ENCODE measurements around the gene HSD11B2. TPM values are rescaled to one million over a fixed set of nuclear protein-coding genes. Genes with fewer than 3 reads are reported as not detected.

Gene HSD11B2
- total RNA-seq, 1 experiment from 2014 or later = not detected

- H3K27me3 ChIP-seq (replicated peaks) = no peaks in the 10 kb centered on the region
- no peaks in the 10 kb centered on the region for H3K36me3 ChIP-seq
- DNase-seq (ENCODE audit: low read depth in 1 of 2, low spot score in 2 of 2) = peak; percentile 57 to 92
- peak within 1 kb of the TSS; percentile 23 for H3K4me3 ChIP-seq
- H3K9me3 ChIP-seq (replicated peaks) = no peaks in the 10 kb centered on the region
- H3K4me1 ChIP-seq (replicated peaks) = peaks cover 25% of the 10 kb centered on the region
- no peak within 1 kb of the TSS for H3K27ac ChIP-seq
These were observed 37.7 kb upstream of the HSD11B2 start, which contains the start of gene TPPP3 for GRCh38 chr16:67393111-67393787. TPPP3 (minus strand) TSS chr16:67393498; CDS start chr16:67391111, 2,387 bp downstream.

GRCh38 chr16:67393788-67394154, 37.1 kb upstream of the HSD11B2 start:
- no peaks in the 10 kb centered on the region for H3K9me3 ChIP-seq (replicated peaks)
- no peak overlapping the region for H3K27ac ChIP-seq
- peaks cover 25% of the 10 kb centered on the region for H3K4me1 ChIP-seq (replicated peaks)
- H3K4me3 ChIP-seq = peak overlapping the region; percentile 23
- no peaks in the 10 kb centered on the region for H3K27me3 ChIP-seq (replicated peaks)
- no peaks in the 10 kb centered on the region for H3K36me3 ChIP-seq
- DNase-seq (ENCODE audit: low read depth in 1 of 2, low spot score in 2 of 2) = no peak

DNA sequence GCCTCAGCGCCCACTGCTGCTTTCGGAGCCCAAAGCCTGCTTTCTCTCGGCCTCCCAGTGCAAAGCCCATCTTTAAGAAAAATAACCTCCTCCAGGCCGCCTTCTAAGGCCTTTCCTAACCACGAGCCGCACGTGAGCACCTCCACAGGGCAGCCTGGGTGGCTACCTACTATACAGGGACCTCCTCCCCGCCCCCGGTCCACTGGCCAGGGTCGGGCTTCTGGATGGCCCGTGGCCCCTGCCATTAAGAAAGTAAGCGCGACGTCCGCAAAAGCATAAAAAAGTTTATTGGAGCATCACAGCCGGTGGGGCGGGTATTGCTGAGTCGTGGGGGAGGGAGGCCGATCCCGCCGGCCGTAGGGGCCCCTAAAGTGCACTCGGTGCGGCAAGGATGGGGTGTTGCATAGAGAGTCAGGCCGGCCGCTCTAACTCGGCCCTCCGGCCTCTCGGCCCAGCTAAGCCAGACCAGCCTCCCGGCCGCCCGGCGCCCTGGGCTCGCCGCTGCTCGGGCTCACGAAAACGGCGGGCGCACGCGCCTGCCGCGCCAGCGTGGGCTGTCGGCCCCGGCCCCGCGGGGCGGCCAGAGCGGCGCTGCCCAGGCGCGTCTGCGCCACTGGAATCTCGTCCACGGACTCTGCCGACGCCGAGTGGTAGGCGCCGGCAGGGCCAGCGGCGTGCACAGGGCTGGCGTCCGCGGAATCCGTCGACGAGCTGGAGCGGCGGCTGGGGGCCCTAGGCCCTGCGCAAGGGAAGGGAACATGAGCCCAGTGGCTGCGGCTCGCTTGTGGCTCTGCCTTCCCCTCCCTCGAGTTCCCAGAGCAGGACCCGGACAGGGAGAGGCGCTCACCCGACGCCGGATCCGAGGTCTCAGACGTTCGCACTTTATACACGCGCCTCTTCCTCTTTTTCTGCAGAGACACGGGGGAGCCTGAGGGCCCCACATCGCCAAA, 36.5 kb upstream of the HSD11B2 start:
- H3K4me3 ChIP-seq = no peak overlapping the region
- H3K4me1 ChIP-seq (replicated peaks) = peaks cover 28% of the 10 kb centered on the region
- no peaks in the 10 kb centered on the region for H3K27me3 ChIP-seq (replicated peaks)
- no peaks in the 10 kb centered on the region for H3K36me3 ChIP-seq
- H3K27ac ChIP-seq = no peak overlapping the region
- H3K9me3 ChIP-seq (replicated peaks) = peaks cover 5% of the 10 kb centered on the region
- DNase-seq (ENCODE audit: low read depth in 1 of 2, low spot score in 2 of 2) = peak in 1 of 2 experiments; percentile 39

- H3K9me3 ChIP-seq (replicated peaks) = peaks cover 5% of the 10 kb centered on the region
- H3K36me3 ChIP-seq = no peaks in the 10 kb centered on the region
- H3K27ac ChIP-seq = no peak overlapping the region
- DNase-seq (ENCODE audit: low read depth in 1 of 2, low spot score in 2 of 2) = no peak
- H3K4me1 ChIP-seq (replicated peaks) = peaks cover 30% of the 10 kb centered on the region
- no peak overlapping the region for H3K4me3 ChIP-seq
- H3K27me3 ChIP-seq (replicated peaks) = no peaks in the 10 kb centered on the region
These were observed 35.8 kb upstream of the HSD11B2 start for GRCh38 chr16:67395105-67395457.

DNA sequence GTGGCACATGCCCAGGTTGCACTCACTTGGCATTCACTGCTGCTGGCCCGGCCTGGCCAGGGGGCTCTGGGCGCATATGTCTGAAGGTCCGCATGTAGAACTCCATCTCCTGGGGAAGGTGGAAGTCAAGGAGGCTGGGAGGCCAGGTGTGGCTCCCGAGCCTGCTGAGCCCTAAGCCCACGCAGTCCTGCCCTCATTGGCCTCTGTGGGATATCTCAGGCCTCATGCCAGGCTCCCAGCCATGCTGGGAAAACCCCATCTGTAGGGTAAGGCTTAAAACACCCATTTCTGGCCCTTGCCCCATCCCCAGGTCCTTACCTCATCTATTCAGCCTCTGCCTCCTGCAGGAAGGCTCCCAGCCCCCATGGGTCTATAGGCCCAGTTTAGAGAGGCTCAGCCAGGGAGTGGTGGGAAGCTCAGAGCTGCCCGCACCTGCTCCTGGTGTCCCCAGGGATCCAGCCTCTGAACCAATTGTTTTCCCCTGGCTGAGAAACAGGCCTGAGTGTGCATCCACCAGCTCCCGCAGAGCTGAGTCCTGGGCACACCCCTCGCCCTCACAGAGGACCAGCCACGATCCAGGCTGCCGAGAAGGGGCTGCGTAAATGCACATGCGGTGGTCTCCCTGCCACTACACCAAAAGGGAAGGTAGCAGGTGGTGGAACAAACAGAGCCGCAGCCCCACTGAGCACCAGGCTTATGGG, 35.3 kb upstream of the HSD11B2 start:
- Histone ChIP-seq H3K4me1 (replicated peaks) (peaks cover 30% of the 10 kb centered on the region), H3K36me3 (no peaks in the 10 kb centered on the region), H3K4me3 (no peak overlapping the region), H3K27me3 (replicated peaks) (no peaks in the 10 kb centered on the region), H3K9me3 (replicated peaks) (peaks cover 5% of the 10 kb centered on the region), H3K27ac (no peak overlapping the region)
- no peak for DNase-seq (ENCODE audit: low read depth in 1 of 2, low spot score in 2 of 2)

DNA sequence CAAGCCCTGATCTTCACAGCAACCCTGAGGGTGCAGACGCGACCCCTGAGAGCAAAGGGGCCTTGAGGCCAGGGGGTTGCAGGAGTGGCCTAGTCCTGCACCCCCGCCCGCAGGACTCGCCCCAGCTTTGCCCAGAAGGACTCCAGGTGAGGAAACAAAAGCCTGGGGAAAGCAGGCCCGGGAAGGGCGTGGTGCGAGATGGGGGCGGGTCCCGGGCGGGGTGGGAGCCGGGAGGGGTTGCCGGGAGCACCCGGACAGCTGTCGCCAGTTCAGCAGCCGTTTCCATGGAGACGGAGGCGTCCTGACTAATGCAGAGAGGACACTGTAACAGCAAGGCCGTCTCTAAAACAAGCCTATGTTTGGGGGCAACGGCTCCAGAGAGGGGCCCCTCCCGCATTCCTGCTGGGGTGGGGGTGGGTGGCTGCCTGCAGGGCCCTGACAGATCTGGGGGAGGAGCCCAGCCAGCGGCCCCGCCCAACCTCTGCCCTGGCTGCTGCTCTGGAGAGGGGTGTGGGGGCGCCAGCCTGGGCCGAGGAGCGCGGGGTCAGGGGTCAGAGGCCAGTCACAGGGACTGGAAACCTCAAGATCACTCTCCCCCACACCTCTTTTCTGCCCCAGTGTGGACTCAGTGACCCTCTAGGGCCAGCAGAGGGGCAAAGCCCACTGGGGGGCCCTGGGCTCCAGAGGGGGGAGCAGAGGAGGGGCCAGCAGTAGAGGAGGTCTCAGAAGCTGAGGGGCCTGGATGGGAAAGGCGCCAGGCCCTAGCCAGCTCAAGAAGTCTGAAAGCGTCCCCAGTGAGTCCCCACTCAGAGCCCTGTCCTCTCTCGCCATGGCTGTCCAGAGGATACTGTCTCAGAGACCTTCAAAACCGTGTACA, 34.5 kb upstream of the HSD11B2 start:
- Histone ChIP-seq H3K4me3 (no peak overlapping the region), H3K27ac (no peak overlapping the region), H3K27me3 (replicated peaks) (no peaks in the 10 kb centered on the region), H3K4me1 (replicated peaks) (peaks cover 30% of the 10 kb centered on the region), H3K36me3 (no peaks in the 10 kb centered on the region), H3K9me3 (replicated peaks) (peaks cover 5% of the 10 kb centered on the region)
- peak; percentile 52 to 90 for DNase-seq (ENCODE audit: low read depth in 1 of 2, low spot score in 2 of 2)

- Histone ChIP-seq H3K36me3 (no peaks in the 10 kb centered on the region), H3K4me1 (replicated peaks) (peaks cover 30% of the 10 kb centered on the region), H3K27me3 (replicated peaks) (no peaks in the 10 kb centered on the region), H3K27ac (no peak overlapping the region), H3K4me3 (no peak overlapping the region), H3K9me3 (replicated peaks) (peaks cover 5% of the 10 kb centered on the region)
- no peak for DNase-seq (ENCODE audit: low read depth in 1 of 2, low spot score in 2 of 2)
These were observed 33.7 kb upstream of the HSD11B2 start for GRCh38 chr16:67397036-67397801.

DNA sequence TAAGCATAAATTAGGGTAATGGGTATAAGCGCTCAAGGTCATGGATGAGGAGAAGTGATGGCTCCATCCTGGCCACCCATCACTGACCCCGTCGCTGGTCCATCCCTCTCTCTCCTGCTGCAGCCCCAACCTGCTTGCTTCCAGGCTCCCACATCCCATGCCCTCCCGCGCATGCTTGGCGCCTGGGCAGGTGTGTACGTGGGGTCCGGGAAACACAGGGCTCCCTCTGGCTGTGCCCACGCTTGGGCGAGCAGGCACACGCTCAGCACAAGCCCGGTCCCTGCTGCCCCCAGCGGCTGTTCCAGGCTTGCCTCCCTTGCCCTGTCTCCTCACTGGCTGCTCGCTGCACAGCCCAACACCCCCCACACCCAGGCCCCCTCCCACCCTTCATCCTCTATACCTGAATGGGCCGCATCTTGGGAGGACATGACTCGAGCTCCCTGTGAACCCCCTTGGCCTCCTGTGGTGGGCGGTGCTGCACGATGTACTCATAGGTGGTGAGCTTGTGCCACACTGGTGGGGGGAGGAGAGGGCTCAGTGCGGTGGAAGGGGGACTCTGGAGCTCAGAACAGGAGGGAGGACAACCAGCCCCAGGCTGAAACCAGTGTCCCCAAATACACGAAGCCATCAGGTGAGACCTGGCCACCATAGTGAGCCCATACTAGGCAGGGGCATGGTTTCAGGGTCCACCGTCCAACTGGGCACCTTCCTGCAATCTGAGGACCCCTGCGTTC, 32.9 kb upstream of the HSD11B2 start:
- peaks cover 5% of the 10 kb centered on the region for H3K9me3 ChIP-seq (replicated peaks)

DNA sequence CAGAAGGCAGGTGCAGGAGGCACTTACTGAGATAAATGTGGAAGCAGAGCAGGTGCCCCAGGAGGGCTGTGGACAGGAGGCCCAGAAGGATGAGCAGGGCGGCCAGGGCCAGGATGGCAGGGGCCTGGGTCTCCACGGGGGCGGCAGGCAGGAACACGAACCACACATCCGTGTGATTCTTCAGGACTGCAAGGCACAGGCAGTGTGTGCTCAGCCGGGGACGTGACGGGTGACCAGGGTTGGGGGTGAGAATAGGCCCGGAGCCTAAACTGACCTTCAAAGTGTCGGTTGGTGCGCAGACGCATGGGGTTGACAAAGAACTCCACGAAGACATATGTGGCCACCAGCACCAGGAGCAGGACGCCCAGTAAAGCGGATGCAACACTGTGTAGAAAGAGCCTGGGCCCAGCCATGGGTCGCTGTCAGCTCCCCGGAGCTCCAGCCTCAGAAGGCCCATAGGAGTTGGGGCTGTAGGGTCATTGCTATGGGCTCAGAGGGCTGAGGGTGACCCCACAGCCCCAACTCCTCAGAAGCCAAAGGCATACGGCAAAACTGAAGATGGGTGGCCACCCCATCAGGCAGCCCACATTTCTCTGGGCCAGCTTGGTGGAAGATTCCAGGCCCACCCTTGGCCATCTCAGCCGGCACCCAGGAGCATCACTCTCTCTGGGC, 32.2 kb upstream of the HSD11B2 start:
- H3K27me3 ChIP-seq (replicated peaks) = no peaks in the 10 kb centered on the region
- H3K4me3 ChIP-seq = no peak overlapping the region
- H3K9me3 ChIP-seq (replicated peaks) = peaks cover 5% of the 10 kb centered on the region
- H3K4me1 ChIP-seq (replicated peaks) = peaks cover 22% of the 10 kb centered on the region
- no peaks in the 10 kb centered on the region for H3K36me3 ChIP-seq
- H3K27ac ChIP-seq = no peak overlapping the region
- DNase-seq (ENCODE audit: low read depth in 1 of 2, low spot score in 2 of 2) = no peak

More for the DNA sequence above, 32.9 kb upstream of the HSD11B2 start:
- Histone ChIP-seq H3K4me1 (replicated peaks) (peaks cover 27% of the 10 kb centered on the region), H3K36me3 (no peaks in the 10 kb centered on the region), H3K27ac (no peak overlapping the region), H3K27me3 (replicated peaks) (no peaks in the 10 kb centered on the region), H3K4me3 (no peak overlapping the region)
- DNase-seq (ENCODE audit: low read depth in 1 of 2, low spot score in 2 of 2) = no peak

GRCh38 chr16:67399218-67399733, 31.6 kb upstream of the HSD11B2 start:
- H3K9me3 ChIP-seq (replicated peaks) = peaks cover 5% of the 10 kb centered on the region
- H3K27ac ChIP-seq = no peak overlapping the region
- H3K27me3 ChIP-seq (replicated peaks) = no peaks in the 10 kb centered on the region
- H3K36me3 ChIP-seq = no peaks in the 10 kb centered on the region
- peaks cover 18% of the 10 kb centered on the region for H3K4me1 ChIP-seq (replicated peaks)
- H3K4me3 ChIP-seq = no peak overlapping the region
- peak in 1 of 2 experiments; percentile 46 for DNase-seq (ENCODE audit: low read depth in 1 of 2, low spot score in 2 of 2)
